ENCODE results near the gene RNF213. TPM values are rescaled to one million over a fixed set of nuclear protein-coding genes. Genes with fewer than 3 reads are reported as not detected.

The RNF213 gene
- total and polyA plus RNA-seq, 2 of the 8 experiments (the other 6 are each of a cell fraction or from before 2014, with no cell fraction given) = 33.8 to 62.8 TPM

DNA sequence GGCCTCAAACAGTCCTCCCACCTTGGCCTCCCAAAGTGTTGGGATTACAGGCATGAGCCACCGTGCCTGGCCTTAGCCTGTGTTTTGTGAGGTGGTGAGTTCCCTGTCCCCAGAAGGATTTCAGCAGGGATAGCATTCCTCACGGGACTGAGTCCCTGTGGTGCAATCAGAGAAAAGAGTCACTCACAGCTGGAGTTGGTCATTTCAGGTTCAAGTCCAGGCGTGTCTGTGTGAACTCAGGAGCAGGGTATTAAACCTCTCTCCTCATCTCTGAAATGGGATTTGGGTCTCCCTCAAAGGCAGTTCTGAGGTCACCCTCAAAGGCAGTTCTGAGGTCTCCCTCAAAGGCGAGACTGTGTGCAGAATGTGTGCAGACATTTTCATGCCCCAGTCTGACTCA is 187.1 kb downstream of the RNF213 start:
- Histone ChIP-seq H3K9ac (replicated peaks in 1 of 4; ENCODE audit: extremely low read depth in 1 of 4, low read depth in 3 of 4, low read length in 3 of 4) (no peak overlapping the region), H2BK12ac (ENCODE audit: low read depth, low read length) (no peak overlapping the region), H3K36me3 (ENCODE audit: control insufficient read depth in 2 of 4, insufficient read depth in 4 of 4, low read length in 3 of 4) (no peaks in the 10 kb centered on the region), H4K8ac (ENCODE audit: extremely low read depth, insufficient read depth, low read length) (no peak overlapping the region), H4K91ac (replicated peaks; ENCODE audit: insufficient read length, low read length) (no peak overlapping the region), H3K23me2 (ENCODE audit: low read depth, low read length) (no peaks in the 10 kb centered on the region), H2AK5ac (ENCODE audit: low read depth, low read length) (no peak overlapping the region), H2AFZ (ENCODE audit: low read length) (no peak overlapping the region), H2BK5ac (ENCODE audit: low read depth, low read length) (no peak overlapping the region), H3K4ac (replicated peaks; ENCODE audit: insufficient read length, low read depth, low read length) (no peak overlapping the region), H3K56ac (replicated peaks; ENCODE audit: insufficient read length, low read depth, low read length) (no peak overlapping the region), H2BK20ac (ENCODE audit: low read length) (no peak overlapping the region), H3K18ac (ENCODE audit: extremely low read depth, low read length) (peak overlapping the region; percentile 32; the same call in 1 of the 2 replicates), H3K4me2 (ENCODE audit: insufficient read depth in 1 of 2, low read depth in 2 of 2, low read length in 2 of 2) (no peak overlapping the region), H3K79me1 (ENCODE audit: low read depth, low read length) (no peaks in the 10 kb centered on the region), H3K27ac (ENCODE audit: low read depth, low read length) (no peak overlapping the region), H4K20me1 (replicated peaks in 1 of 2; ENCODE audit: control insufficient read depth in 1 of 2, insufficient read depth in 2 of 2, low read length in 2 of 2) (no peaks in the 10 kb centered on the region), H3K27me3 (replicated peaks in 1 of 4; ENCODE audit: control insufficient read depth in 3 of 4, extremely low read depth in 1 of 4, insufficient read depth in 3 of 4, low read length in 3 of 4) (peaks cover 0 to 5% (median 0%) of the 10 kb centered on the region in 4 experiments; a peak in 3 of 7 replicates), H3K23ac (ENCODE audit: insufficient read length) (no peak overlapping the region), H3K14ac (ENCODE audit: insufficient read length) (no peak overlapping the region), H2BK120ac (replicated peaks; ENCODE audit: low read depth, low read length) (no peak overlapping the region), H3K9me3 (ENCODE audit: insufficient read depth in 2 of 2, low read depth in 1 of 2, low read length in 1 of 2) (no peaks in the 10 kb centered on the region), H3K4me3 (ENCODE audit: extremely low read depth in 1 of 4, insufficient read depth in 2 of 4, low read depth in 3 of 4, low read length in 4 of 4) (no peak overlapping the region), H4K5ac (ENCODE audit: insufficient read length, low read depth, low read length) (no peak overlapping the region), H3K79me2 (ENCODE audit: control insufficient read depth in 1 of 2, insufficient read depth in 2 of 2, low read length in 2 of 2) (no peaks in the 10 kb centered on the region), H3K4me1 (replicated peaks in 1 of 4; ENCODE audit: control insufficient read depth in 3 of 4, insufficient read depth in 4 of 4, low read length in 3 of 4) (peaks cover 3 to 11% (median 8%) of the 10 kb centered on the region in 4 experiments; a peak in 6 of 7 replicates), H2BK15ac (ENCODE audit: low read length) (no peak overlapping the region)
- 81% methylated on average over 4 of the region's 4 CpGs; no CpG with 5 or more reads in 1 of the 2 experiments for WGBS, 2 experiments (ENCODE audit: extremely low coverage in 1 of 2, insufficient coverage in 1 of 2, insufficient read length in 1 of 2, insufficient replicate concordance in 2 of 2, low coverage in 1 of 2, low lambda C conversion rate in 2 of 2, missing lambda C conversion rate in 1 of 2)
- FAIRE-seq (no peak), DNase-seq (ENCODE audit: low read depth in 1 of 2, low spot score in 2 of 2) (no peak)
- ChIA-PET CTCF (ENCODE audit: partially characterized antibody) (interaction anchor here (0.7 kb wide), 1 partner anchor 16 kb away, joined by 3 read pairs; no protein-coding TSS in a partner anchor), POLR2A (ENCODE audit: partially characterized antibody) (interaction anchor here (0.8 kb wide), 1 partner anchor 13 kb away, joined by 3 read pairs; no protein-coding TSS in a partner anchor)
- TF ChIP-seq NANOG (IDR thresholded peaks at IDR 0.05; ENCODE audit: insufficient read depth, low read depth, low read length, poor library complexity, severe bottlenecking) (no peak), EZH2 (IDR thresholded peaks at IDR 0.05; ENCODE audit: low read depth, low read length, severe bottlenecking) (no peak), SIX5 (IDR thresholded peaks at IDR 0.05; ENCODE audit: low read depth, low read length) (no peak)

Small RNA genes within 50 kb of the gene (microRNA-seq; reads per million reads assigned to microRNA genes)
- gene MIR4730 (ENCODE audit: borderline microRNAs expressed in 2 of 2, borderline number of aligned reads in 2 of 2, borderline replicate concordance in 1 of 2) = 0 reads per million in 2 experiments

Small RNA genes within 50 kb of the gene (small RNA-seq; reads per million reads assigned to genes)
- gene MIR4730 (ENCODE audit: insufficient read depth) = not detected

Other genes starting within 250 kb of the RNF213 start
- gene TBC1D16, start 225.0 kb upstream of the RNF213 start, total RNA-seq (2021; fragmentation: NEBNext Ultra II Directional; extraction: Animal tissue kit (Norgen Biotek cat#: 25700)) = 109 and 111 TPM in 2 replicates
- 21.1 and 29.7 TPM in 2 replicates for gene TBC1D16, start 225.0 kb upstream of the RNF213 start, polyA plus RNA-seq (2011; rRNA removed)
- gene CCDC40, start 224.2 kb upstream of the RNF213 start, total RNA-seq (2021; fragmentation: NEBNext Ultra II Directional; extraction: Animal tissue kit (Norgen Biotek cat#: 25700)) = 11.5 and 11.6 TPM in 2 replicates
- 4.1 and 4.8 TPM in 2 replicates for gene CCDC40, start 224.2 kb upstream of the RNF213 start, polyA plus RNA-seq (2011; rRNA removed)
- gene GAA, start 159.3 kb upstream of the RNF213 start, total RNA-seq (2021; fragmentation: NEBNext Ultra II Directional; extraction: Animal tissue kit (Norgen Biotek cat#: 25700)) = 25.3 and 30.0 TPM in 2 replicates
- 14.8 and 32.7 TPM in 2 replicates for gene GAA, start 159.3 kb upstream of the RNF213 start, polyA plus RNA-seq (2011; rRNA removed)
- gene EIF4A3, start 113.7 kb upstream of the RNF213 start, total RNA-seq (2021; fragmentation: NEBNext Ultra II Directional; extraction: Animal tissue kit (Norgen Biotek cat#: 25700)) = 146 and 155 TPM in 2 replicates
- 99.1 and 142 TPM in 2 replicates for gene EIF4A3, start 113.7 kb upstream of the RNF213 start, polyA plus RNA-seq (2011; rRNA removed)
- not detected in 2 replicates for gene CARD14, start 90.8 kb upstream of the RNF213 start, total RNA-seq (2021; fragmentation: NEBNext Ultra II Directional; extraction: Animal tissue kit (Norgen Biotek cat#: 25700))
- gene CARD14, start 90.8 kb upstream of the RNF213 start, polyA plus RNA-seq (2011; rRNA removed) = 0.08 and 0.16 TPM in 2 replicates
- 15.6 and 19.6 TPM in 2 replicates for gene SGSH, start 40.5 kb upstream of the RNF213 start, total RNA-seq (2021; fragmentation: NEBNext Ultra II Directional; extraction: Animal tissue kit (Norgen Biotek cat#: 25700))
- 18.0 and 39.2 TPM in 2 replicates for gene SGSH, start 40.5 kb upstream of the RNF213 start, polyA plus RNA-seq (2011; rRNA removed)
- 15.5 and 18.2 TPM in 2 replicates for gene SLC26A11, start 40.4 kb upstream of the RNF213 start, total RNA-seq (2021; fragmentation: NEBNext Ultra II Directional; extraction: Animal tissue kit (Norgen Biotek cat#: 25700))
- gene SLC26A11, start 40.4 kb upstream of the RNF213 start, polyA plus RNA-seq (2011; rRNA removed) = 25.9 and 36.4 TPM in 2 replicates
- gene ENDOV, start 154.3 kb downstream of the RNF213 start, total RNA-seq (2021; fragmentation: NEBNext Ultra II Directional; extraction: Animal tissue kit (Norgen Biotek cat#: 25700)) = 10.5 and 10.6 TPM in 2 replicates
- 13.3 and 19.4 TPM in 2 replicates for gene ENDOV, start 154.3 kb downstream of the RNF213 start, polyA plus RNA-seq (2011; rRNA removed)
- 12.0 and 14.8 TPM in 2 replicates for gene NPTX1, start 215.8 kb downstream of the RNF213 start, total RNA-seq (2021; fragmentation: NEBNext Ultra II Directional; extraction: Animal tissue kit (Norgen Biotek cat#: 25700))
- 17.9 and 35.0 TPM in 2 replicates for gene NPTX1, start 215.8 kb downstream of the RNF213 start, polyA plus RNA-seq (2011; rRNA removed)

All from H1 (cell line).